ENCODE results near the gene LPAR6.

GRCh38 chr13:48411147-48411794, 1.6 kb downstream of the LPAR6 start:
- TF ChIP-seq, protein P1, sequence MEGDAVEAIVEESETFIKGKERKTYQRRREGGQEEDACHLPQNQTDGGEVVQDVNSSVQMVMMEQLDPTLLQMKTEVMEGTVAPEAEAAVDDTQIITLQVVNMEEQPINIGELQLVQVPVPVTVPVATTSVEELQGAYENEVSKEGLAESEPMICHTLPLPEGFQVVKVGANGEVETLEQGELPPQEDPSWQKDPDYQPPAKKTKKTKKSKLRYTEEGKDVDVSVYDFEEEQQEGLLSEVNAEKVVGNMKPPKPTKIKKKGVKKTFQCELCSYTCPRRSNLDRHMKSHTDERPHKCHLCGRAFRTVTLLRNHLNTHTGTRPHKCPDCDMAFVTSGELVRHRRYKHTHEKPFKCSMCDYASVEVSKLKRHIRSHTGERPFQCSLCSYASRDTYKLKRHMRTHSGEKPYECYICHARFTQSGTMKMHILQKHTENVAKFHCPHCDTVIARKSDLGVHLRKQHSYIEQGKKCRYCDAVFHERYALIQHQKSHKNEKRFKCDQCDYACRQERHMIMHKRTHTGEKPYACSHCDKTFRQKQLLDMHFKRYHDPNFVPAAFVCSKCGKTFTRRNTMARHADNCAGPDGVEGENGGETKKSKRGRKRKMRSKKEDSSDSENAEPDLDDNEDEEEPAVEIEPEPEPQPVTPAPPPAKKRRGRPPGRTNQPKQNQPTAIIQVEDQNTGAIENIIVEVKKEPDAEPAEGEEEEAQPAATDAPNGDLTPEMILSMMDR (conservative IDR thresholded peaks at IDR 0.05; ENCODE audit: low read depth, low read length), result no peak
- no peak for TF ChIP-seq EZH2 (IDR thresholded peaks at IDR 0.05; ENCODE audit: low read length, unreplicated experiment)
- TF ChIP-seq EZH2phosphoT487 (IDR thresholded peaks at IDR 0.05; ENCODE audit: borderline replicate concordance, low read length), result no peak

Data from PC-3 (cell line).